ENCODE data around the gene EFL1.

Gene EFL1

DNA sequence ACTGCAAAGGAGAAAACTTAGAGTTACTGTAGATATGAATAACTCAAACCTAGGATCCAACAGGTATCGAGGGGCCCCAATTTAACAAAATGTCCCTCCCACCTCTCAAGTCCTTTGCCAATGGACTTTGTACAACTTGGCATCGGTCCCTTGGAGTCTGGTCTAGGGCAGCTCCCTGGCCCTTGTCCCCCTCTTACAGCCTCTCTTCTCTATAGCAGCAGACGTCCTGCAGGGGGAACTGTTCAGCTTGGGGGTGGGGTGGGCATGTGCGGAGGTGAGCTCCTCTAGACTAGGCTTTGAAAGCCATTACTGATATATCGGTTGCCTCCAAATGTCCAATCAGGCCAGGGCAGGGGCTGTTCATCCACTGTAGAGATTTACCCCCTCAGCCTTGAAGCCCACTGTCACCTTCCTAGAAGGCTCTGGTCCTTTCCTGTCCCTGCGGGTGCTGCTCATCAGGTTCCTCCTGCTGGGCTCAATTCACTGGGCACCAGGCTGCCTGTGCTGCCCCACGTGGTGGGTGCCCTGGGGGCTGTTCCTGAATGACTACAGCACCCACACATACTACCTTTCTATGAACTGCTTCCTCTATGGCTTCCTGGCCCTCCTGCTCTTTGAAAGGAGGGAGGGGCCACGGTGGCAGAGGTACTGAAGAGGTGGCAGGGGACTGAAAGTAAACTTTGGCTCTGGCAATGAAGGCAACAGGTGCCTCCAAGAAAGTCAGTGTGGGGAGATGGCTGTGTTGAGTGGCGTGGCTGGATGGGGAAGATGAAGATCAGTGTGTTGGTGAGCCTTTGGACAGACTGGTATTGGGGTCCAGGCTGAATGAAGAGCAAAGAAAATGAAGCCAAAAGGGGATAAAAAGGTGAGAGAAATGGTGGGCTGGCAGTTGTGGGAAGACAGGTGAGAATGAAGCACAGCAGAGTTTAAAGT is 137.9 kb downstream of the EFL1 start:
- no peak for DNase-seq (ENCODE audit: low read depth in 2 of 2)

GRCh38 chr15:82122746-82123400 is 139.7 kb downstream of the EFL1 start:
- DNase-seq (ENCODE audit: low read depth in 2 of 2): peak; percentile 80 to 83

DNA sequence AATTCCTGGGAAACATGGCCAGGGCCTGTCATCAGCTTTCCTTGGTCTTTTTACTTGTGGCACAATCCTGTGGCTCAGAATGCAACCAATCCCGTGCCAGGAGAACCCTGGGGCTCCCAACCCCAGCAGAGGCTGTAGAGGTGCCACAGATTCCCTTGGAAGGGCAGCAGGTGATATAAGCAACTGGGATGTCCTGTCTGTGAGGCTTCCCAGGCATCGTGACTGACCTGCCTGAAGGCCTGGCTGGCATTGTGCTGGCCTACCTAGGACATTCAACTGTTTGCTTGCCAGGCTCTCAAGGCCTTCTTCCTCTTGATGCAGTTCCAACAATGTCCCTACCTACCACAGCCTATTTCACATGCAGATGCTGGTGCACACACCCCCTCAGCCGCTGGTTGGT is 144.5 kb downstream of the EFL1 start:
- no peak for DNase-seq (ENCODE audit: low read depth in 2 of 2)

DNA sequence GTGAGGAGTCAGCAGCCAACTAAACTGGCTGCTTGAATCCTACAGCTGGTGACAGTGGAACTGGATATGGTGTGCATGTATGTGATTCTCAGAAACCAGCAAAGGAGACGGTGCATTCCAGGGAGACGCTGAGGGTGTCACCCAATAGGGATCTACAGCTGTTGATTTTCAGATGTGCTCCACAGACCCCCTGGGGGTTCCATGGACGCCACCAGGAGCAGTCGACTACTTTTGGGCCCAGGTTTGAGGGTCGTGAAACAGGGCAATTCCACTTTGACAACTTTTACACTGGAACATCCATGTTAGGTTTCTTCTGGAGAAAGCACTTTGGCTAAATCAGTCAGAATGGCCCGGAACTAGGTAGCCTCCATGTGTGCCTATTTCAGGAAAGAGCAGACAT is 145.2 kb downstream of the EFL1 start:
- DNase-seq (ENCODE audit: low read depth in 2 of 2): no peak

GRCh38 chr15:82114660-82115059 is 147.9 kb downstream of the EFL1 start:
- DNase-seq (ENCODE audit: low read depth in 2 of 2): no peak

DNA sequence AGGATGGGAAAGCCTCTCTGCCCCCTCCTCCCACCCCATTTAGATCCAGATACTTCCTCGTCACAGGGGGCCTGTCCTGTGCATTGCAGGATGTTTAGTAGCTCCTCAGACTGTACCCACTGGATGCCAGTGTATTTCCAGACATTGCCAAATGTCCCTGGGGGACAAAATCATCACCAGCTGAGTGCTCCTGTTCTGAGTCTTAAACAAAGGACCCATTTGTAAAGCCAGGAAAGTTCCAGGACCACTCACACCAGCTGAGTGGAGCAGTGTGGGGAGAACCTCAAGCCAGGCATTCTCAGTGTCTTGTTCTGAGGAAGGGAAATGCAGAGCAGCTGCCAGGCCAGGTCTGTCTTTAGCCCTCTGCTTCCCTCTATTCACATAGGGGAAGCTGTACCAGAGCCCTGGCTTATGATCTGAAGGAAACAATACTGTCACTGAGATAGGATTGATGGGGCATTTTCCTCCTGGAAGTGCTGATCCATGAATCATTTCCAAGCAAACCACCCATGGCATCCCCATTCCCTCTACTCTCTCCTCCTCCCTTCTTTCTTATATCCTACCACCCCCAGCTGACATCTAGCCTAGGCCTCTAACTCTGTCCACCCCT is 149.3 kb downstream of the EFL1 start:
- DNase-seq (ENCODE audit: low read depth in 2 of 2): no peak

- peak; percentile 74 to 83 for DNase-seq (ENCODE audit: low read depth in 2 of 2)
Measured at GRCh38 chr15:82111918-82112317, 150.6 kb downstream of the EFL1 start.

DNA sequence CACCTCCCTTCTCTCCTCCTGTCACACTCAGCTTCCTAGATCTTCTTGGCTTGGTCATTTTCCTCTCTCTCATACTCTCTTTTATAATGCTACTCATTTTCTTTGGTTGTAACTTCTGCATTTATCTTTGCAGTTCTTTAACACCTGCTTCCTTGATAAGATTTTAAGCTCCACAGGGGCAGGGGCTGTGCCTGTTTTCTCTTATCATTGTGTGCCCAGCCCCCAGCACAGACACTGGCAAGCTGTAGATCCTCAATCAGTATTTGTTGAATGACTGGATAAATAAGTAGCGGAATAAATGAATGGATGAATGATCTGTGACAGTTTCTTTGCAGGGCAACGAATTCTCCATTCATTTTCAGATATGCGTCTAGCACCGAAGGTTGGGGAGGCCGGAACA is 152.4 kb downstream of the EFL1 start:
- DNase-seq (ENCODE audit: low read depth in 2 of 2): no peak

DNA sequence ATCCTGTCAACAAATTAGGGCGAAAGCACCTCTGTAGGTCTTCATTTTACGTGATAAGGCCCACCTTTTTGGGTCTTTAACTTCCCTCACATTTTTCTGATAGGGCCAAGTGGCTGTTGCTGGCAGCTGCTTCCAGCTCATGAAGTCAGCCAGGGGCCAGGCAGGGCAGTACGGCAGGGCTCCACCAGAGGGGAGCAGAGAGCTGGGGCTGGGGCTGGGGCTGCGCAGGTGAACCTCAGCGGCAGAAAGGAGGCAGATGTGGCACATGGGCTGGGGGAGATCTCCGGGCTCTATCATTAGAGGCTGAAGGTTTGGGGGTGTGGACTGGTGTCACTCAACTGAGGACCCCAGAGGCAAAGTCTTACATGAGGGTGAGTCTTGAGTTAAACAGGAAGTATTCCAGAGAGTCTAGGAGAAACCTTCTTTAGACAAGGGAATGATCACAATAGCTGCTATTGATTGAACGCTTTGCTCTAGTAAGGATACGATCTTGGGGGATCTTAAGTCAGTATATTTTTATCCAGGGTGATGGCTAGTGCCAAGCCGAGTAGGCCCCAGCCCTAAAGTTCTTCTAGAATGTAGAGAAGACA is 153.9 kb downstream of the EFL1 start:
- DNase-seq (ENCODE audit: low read depth in 2 of 2): no peak

GRCh38 chr15:82106679-82107078 is 155.9 kb downstream of the EFL1 start:
- no peak for DNase-seq (ENCODE audit: low read depth in 2 of 2)

- DNase-seq (ENCODE audit: low read depth in 2 of 2): peak; percentile 65 to 67
Measured at GRCh38 chr15:82105451-82106215, 156.9 kb downstream of the EFL1 start.

- DNase-seq (ENCODE audit: low read depth in 2 of 2): no peak
Measured at GRCh38 chr15:82103468-82103867, 159.1 kb downstream of the EFL1 start.

- DNase-seq (ENCODE audit: low read depth in 2 of 2): no peak
Measured at GRCh38 chr15:82100111-82100929, 162.2 kb downstream of the EFL1 start.

DNA sequence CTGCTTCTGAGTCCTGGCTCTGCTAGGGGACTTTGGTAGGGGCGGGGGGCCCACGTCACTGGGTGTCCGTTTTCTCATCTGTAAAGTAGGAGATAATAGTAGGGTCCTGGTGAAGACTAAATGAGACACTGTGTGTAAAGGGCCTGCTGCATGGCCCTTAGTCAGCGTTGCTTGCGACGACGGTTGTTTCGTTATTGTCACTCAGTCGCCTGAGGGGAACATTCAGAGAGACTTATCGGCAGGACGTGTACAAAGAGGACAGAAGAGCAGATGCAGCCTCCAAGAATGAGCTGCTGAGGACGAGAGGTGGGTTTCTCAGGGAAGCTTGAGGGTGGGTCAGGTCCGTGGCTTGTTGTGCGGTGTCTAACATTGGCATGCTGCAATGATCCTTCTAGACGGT is 163.9 kb downstream of the EFL1 start:
- DNase-seq (ENCODE audit: low read depth in 2 of 2): no peak

DNA sequence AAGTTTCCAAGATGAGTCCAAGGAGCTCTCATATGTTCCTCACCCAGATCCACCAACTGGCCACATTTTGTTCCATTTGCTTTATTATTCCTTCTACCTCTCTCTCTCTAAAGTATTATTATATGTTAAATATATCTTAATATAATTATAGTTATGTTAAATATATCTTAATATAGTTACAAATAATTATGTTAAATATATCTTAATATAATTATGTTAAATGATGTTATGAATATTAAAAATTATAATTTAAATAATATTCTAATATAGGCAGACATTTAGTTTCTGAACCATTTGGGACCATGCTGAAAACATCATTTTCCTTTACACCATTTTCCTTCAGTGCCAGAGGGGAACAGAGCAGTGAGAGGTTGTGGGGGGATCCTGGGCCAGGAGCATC is 166.7 kb downstream of the EFL1 start:
- DNase-seq (ENCODE audit: low read depth in 2 of 2): no peak

GRCh38 chr15:82093774-82094211 is 168.7 kb downstream of the EFL1 start:
- DNase-seq (ENCODE audit: low read depth in 2 of 2): no peak

DNA sequence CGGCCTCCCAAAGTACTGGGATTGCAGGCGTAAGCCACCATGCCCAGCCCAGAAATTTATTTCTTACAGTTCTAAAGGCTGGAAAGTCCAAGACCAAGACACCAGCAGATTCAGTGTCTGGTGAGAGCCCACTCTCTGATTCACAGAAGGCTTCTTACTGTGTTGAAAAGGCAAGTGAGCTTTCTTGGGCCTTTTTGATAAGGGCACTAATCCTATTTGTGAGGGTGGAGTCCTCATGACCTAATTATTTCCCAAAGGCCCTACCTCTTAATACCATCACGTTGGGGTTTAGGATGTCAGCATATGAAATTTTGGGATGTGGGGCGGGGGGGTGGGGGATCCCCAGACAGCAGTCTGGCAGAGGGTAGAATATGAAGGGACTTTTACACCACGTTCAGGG is 169.2 kb downstream of the EFL1 start:
- no peak for DNase-seq (ENCODE audit: low read depth in 2 of 2)

GRCh38 chr15:82091636-82092140 is 170.8 kb downstream of the EFL1 start:
- no peak for DNase-seq (ENCODE audit: low read depth in 2 of 2)

DNA sequence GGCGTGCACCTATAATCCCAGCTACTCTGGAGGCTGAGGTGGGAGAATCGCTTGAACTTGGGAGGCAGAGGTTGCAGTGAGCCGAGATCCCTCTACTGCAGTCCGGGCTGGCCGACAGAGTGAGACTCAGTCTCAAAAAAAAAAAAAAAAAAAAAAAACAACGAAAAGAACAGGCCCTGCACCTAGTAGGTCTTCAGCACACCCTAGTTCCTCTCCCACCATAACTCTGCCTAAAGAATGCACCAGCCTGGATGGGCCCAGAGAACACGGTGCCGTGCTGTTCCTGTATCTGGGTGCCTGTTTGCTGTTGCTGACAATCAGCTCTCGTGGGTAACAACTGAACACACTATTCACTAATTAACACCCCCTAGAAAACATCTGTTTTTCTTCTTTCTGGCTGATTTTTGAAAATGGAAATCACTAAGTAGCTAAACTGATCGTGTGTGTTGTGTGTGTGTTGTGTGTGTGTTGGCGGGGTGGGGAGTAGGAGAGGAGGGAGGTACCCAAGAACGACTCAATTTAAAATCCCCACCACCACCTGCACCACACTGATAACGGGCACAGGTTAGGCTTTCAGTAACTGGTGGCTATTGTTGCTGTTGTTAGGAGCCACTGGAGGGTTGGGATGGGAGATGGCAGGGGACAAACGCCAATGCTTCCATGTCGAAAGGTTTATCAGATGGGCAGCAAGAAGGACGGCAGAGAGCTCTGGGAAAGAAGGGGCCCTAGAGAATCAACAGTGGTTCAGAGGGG is 176.1 kb downstream of the EFL1 start:
- no peak for DNase-seq (ENCODE audit: low read depth in 2 of 2)
